Natural killer cell (primary cell): ENCODE measurements around the gene AGER. TPM values are rescaled to one million over a fixed set of nuclear protein-coding genes. Genes with fewer than 3 reads are reported as not detected.
"Not testable (repeated sequence)": the region's sequence is repeated elsewhere in the genome, so short reads cannot be mapped to it uniquely, and the experiment has no call there.

ENCODE experiments used
- ATAC-seq, 3 donors: fragments of 150-1000 bp in 2 of 3; fragments of 200-7000 bp in 1 of 3; cut with Tn5 transposase; 1 replicate in 1 of 3; 2 replicates in 2 of 3; pipeline ENCODE4 v1.10.0; 2021; ENCODE audit warnings: mild to moderate bottlenecking in 2 of 3, moderate library complexity in 2 of 3
- DNase-seq, 2 donors: peaks; one replicate each; pipeline versions ENCODE4 v3.0.0 to v3.0.0-alpha.2; 2013 to 2021; ENCODE audit warnings: mixed read lengths in 1 of 2
- H3K27ac ChIP-seq: one replicate; pipeline ENCODE4 v1.5.1; 2013; ENCODE audit warnings: mild to moderate bottlenecking, low read length
- H3K27me3 ChIP-seq: one replicate; pipeline ENCODE4 v1.6.1; 2013; ENCODE audit warnings: low read length; ENCODE audit not compliant: control insufficient read depth, insufficient read depth
- H3K36me3 ChIP-seq: one replicate; pipeline ENCODE4 v1.6.1; 2013; ENCODE audit warnings: low read length; ENCODE audit not compliant: control insufficient read depth, insufficient read depth
- H3K4me1 ChIP-seq: one replicate; pipeline ENCODE4 v1.6.1; 2013; ENCODE audit warnings: low read length; ENCODE audit not compliant: control insufficient read depth, insufficient read depth
- H3K4me3 ChIP-seq: one replicate; pipeline ENCODE4 v1.5.1; 2013; ENCODE audit warnings: low read length
- H3K9me3 ChIP-seq: one replicate; pipeline ENCODE4 v1.6.1; 2013; ENCODE audit warnings: low read length; ENCODE audit not compliant: control insufficient read depth, insufficient read depth
- H3K27ac Mint-ChIP-seq, 2 donors: one replicate each; pipeline ENCODE4 v1.8.0; 2022; ENCODE audit warnings: mild to moderate bottlenecking in 2 of 2, mixed read lengths in 2 of 2, moderate library complexity in 1 of 2
- H3K27me3 Mint-ChIP-seq, 2 donors: one replicate each; pipeline ENCODE4 v1.8.0; 2022; ENCODE audit warnings: low read depth in 2 of 2, mixed read lengths in 2 of 2
- H3K36me3 Mint-ChIP-seq: one replicate; pipeline ENCODE4 v1.8.0; 2022; ENCODE audit warnings: mixed read lengths
- H3K4me1 Mint-ChIP-seq, 2 donors: one replicate each; pipeline ENCODE4 v1.8.0; 2022; ENCODE audit warnings: mixed read lengths in 2 of 2
- H3K4me3 Mint-ChIP-seq: one replicate; pipeline ENCODE4 v1.8.0; 2022; ENCODE audit warnings: mild to moderate bottlenecking, moderate library complexity, mixed read lengths
- H3K9me3 Mint-ChIP-seq, 2 donors: one replicate each; pipeline ENCODE4 v1.8.0; 2022; ENCODE audit warnings: mixed read lengths in 2 of 2
- CTCF ChIP-seq: fragments of 200-600 bp; IDR thresholded peaks from one replicate; pipeline ENCODE4 v1.8.0; 2022; ENCODE audit warnings: antibody characterized with exemption
- WGBS: methylation state at CpG from one replicate; pipeline ENCODE4 v1.1.7; 2013; ENCODE audit warnings: missing lambda C conversion rate; ENCODE audit not compliant: insufficient coverage; 5-methylcytosine and 5-hydroxymethylcytosine counted together
- intact Hi-C: fragments of 100-400 bp; cut with micrococcal nuclease; formaldehyde crosslinking; loops from one replicate; pipeline ENCODE4 v1.14.2; 2022
- total RNA-seq, 4 donors: library from RNA; stranded (reverse); fragments of 120-200 nt in 1 of 4; gene quantifications; one replicate each; pipeline versions ENCODE4 v1.2.3 to v1.2.4, GENCODE V29; 2013 to 2022

The AGER gene
- total RNA-seq, 3 donors from 2014 or later (not counting 1 experiment from before 2014, with no cell fraction given) = 19.0 to 25.1 (median 22.9) TPM

- Mint-ChIP-seq H3K36me3 (peaks cover 19% of the 10 kb centered on the region), H3K27ac (peak overlapping the region; percentile 99), H3K4me3 (peak overlapping the region; percentile 88), H3K27me3 (no peaks in the 10 kb centered on the region), H3K9me3 (no peaks in the 10 kb centered on the region), H3K4me1 (peaks cover 53 to 77% of the 10 kb centered on the region in 2 donors)
- WGBS = 3% methylated on average over 10 of the region's 10 CpGs
- Histone ChIP-seq H3K4me1 (peaks cover 70% of the 10 kb centered on the region), H3K9me3 (no peaks in the 10 kb centered on the region), H3K36me3 (peaks cover 29% of the 10 kb centered on the region), H3K4me3 (peak overlapping the region; percentile 69), H3K27me3 (no peaks in the 10 kb centered on the region), H3K27ac (peak overlapping the region; percentile 99)
- ATAC-seq = no peak
- no peak for TF ChIP-seq CTCF
- no peak for DNase-seq
- intact Hi-C loops = no loop called here
Observed at GRCh38 chr6:32189069-32189741, 5.2 kb upstream of the AGER start.

GRCh38 chr6:32188381-32189068 lies 4.5 kb upstream of the AGER start:
- ATAC-seq = no peak
- Mint-ChIP-seq H3K27me3 (no peaks in the 10 kb centered on the region), H3K4me1 (peaks cover 46 to 74% of the 10 kb centered on the region in 2 donors), H3K4me3 (peak overlapping the region; percentile 88), H3K9me3 (no peaks in the 10 kb centered on the region), H3K27ac (peak overlapping the region; percentile 99), H3K36me3 (peaks cover 19% of the 10 kb centered on the region)
- Histone ChIP-seq H3K9me3 (no peaks in the 10 kb centered on the region), H3K36me3 (peaks cover 33% of the 10 kb centered on the region), H3K4me1 (peaks cover 65% of the 10 kb centered on the region), H3K27me3 (no peaks in the 10 kb centered on the region), H3K4me3 (peak overlapping the region; percentile 69), H3K27ac (peak overlapping the region; percentile 99)
- no peak for DNase-seq
- intact Hi-C loops = no loop called here
- TF ChIP-seq CTCF = no peak
- WGBS = 61% methylated on average over 11 of the region's 13 CpGs

- intact Hi-C loops, H3K27me3 Mint-ChIP-seq, ATAC-seq, H3K9me3 Mint-ChIP-seq, DNase-seq, H3K27ac ChIP-seq, H3K4me3 ChIP-seq, H3K27me3 ChIP-seq, H3K9me3 ChIP-seq: not testable (repeated sequence)
- Histone ChIP-seq H3K4me1 (peaks cover 58% of the 10 kb centered on the region), H3K36me3 (peaks cover 39% of the 10 kb centered on the region)
- Mint-ChIP-seq H3K4me3 (peak overlapping the region; percentile 25), H3K36me3 (peaks cover 19% of the 10 kb centered on the region), H3K27ac (peak overlapping the region; percentile 72 to 79), H3K4me1 (peaks cover 41 to 68% of the 10 kb centered on the region in 2 donors)
- 94% methylated on average over 13 of the region's 18 CpGs for WGBS
Observed at GRCh38 chr6:32187725-32188380, 3.8 kb upstream of the AGER start.
